Right lung (tissue), 5 donors: Measurements from ENCODE around the gene BAG3. TPM values are rescaled to one million over a fixed set of nuclear protein-coding genes. Genes with fewer than 3 reads are reported as not detected.

Source experiments
- DNase-seq, 2 donors: peaks; one replicate each; pipeline ENCODE4 v3.0.0-alpha.2; 2013
- polyA plus RNA-seq, 5 donors: library from polyadenylated mRNA; unstranded; fragments of 120-200 nt; gene quantifications; one replicate each; pipeline versions ENCODE4 v1.2.1 to v1.2.3, GENCODE V29; 2013; ENCODE audit warnings: inconsistent platforms in 1 of 5, low replicate concordance in 1 of 5; ENCODE audit not compliant: insufficient read length in 5 of 5, insufficient read depth in 1 of 5

BAG3 gene
- polyA plus RNA-seq, 5 donors = 13.7 to 23.4 (median 16.6) TPM

GRCh38 chr10:119725517-119725827 is 74.3 kb downstream of the BAG3 start:
- DNase-seq = no peak

- peak; percentile 98 to 99 for DNase-seq
Observed at GRCh38 chr10:119725828-119726675, 74.9 kb downstream of the BAG3 start, which contains the start of gene INPP5F. Gene INPP5F, plus strand, starts transcription at chr10:119726050. Its CDS starts 213 bp downstream, at chr10:119726263.

DNA sequence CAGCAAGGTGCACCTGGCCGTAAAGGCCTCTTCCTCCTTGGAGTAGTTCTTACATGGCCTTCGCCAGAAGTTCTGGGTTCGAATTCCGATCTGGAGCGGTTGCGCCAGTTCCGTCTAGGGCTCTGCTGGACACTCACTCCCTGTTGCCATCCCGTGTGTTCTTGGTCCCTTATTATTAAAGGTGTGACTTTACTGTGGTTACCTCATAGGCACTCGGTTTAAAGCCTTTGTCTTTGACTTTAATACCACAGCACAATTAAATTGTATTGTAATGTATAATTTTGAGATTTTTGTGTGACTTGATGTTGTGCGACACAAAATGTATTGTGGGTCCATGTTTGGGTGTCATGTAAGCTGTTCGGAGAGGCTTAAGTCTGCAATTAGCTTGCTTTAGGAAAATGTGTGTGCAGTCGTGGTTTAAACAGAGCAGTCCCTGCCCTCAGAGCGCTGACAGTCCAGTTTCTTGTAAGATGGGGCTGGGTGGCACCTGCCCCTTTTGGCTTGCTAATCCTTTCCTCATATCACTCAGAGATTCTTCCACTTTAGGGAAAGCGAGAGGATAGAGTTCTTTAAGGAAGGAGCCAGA is 75.6 kb downstream of the BAG3 start:
- peak in 1 of 2 donors; percentile 13 for DNase-seq

Other genes starting within 250 kb of the BAG3 start
- gene RGS10, start 108.7 kb upstream of the BAG3 start, polyA plus RNA-seq = 10 to 100 TPM; 11.3 to 16.9 (median 14.6) TPM
- gene TIAL1, start 54.4 kb upstream of the BAG3 start, polyA plus RNA-seq = 100 to 1,000 TPM; 138 to 229 (median 193) TPM
- gene INPP5F, start 74.7 kb downstream of the BAG3 start, polyA plus RNA-seq = 10 to 100 TPM; 31.6 to 50.5 (median 40.6) TPM
- gene MCMBP, start 221.5 kb downstream of the BAG3 start, polyA plus RNA-seq = 10 to 100 TPM; 45.0 to 70.8 (median 63.6) TPM
- gene SEC23IP, start 241.3 kb downstream of the BAG3 start, polyA plus RNA-seq = 10 to 100 TPM; 54.5 to 72.5 (median 66.8) TPM